ENCODE data around the gene GSC2. TPM values are rescaled to one million over a fixed set of nuclear protein-coding genes. Genes with fewer than 3 reads are reported as not detected.

Gene GSC2
- total RNA-seq, 1 donor from 2014 or later, result not detected

DNA sequence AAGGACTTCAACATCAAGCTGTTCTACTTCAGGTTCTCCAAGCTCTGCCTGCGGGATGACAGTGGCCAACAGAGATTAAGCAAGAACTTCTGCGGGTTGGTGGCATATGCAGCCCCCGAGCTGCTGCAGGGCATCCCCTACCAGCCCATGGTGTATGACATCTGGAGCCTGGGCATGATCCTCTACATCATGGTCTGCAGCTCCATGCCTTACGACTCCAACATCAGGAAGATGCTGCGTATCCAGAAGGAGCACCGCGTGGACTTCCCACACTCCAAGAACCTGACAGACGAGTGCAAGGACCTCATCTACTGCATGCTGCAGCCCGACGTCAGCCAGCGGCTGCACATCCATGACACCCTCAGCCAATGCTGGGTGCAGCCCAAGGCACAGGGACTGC lies 25.1 kb downstream of the GSC2 start:
- Mint-ChIP-seq H3K4me1 (ENCODE audit: unreplicated experiment) (peaks cover 19% of the 10 kb centered on the region), H3K27me3 (no peaks in the 10 kb centered on the region), H3K27ac (no peak overlapping the region), H3K36me3 (no peaks in the 10 kb centered on the region), H3K4me3 (no peak overlapping the region), H3K9me3 (no peaks in the 10 kb centered on the region)
- TF ChIP-seq, protein P1, sequence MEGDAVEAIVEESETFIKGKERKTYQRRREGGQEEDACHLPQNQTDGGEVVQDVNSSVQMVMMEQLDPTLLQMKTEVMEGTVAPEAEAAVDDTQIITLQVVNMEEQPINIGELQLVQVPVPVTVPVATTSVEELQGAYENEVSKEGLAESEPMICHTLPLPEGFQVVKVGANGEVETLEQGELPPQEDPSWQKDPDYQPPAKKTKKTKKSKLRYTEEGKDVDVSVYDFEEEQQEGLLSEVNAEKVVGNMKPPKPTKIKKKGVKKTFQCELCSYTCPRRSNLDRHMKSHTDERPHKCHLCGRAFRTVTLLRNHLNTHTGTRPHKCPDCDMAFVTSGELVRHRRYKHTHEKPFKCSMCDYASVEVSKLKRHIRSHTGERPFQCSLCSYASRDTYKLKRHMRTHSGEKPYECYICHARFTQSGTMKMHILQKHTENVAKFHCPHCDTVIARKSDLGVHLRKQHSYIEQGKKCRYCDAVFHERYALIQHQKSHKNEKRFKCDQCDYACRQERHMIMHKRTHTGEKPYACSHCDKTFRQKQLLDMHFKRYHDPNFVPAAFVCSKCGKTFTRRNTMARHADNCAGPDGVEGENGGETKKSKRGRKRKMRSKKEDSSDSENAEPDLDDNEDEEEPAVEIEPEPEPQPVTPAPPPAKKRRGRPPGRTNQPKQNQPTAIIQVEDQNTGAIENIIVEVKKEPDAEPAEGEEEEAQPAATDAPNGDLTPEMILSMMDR (conservative IDR thresholded peaks at IDR 0.05), result no peak
- DNase-seq (ENCODE audit: extremely low spot score, unreplicated experiment), result no peak

DNA sequence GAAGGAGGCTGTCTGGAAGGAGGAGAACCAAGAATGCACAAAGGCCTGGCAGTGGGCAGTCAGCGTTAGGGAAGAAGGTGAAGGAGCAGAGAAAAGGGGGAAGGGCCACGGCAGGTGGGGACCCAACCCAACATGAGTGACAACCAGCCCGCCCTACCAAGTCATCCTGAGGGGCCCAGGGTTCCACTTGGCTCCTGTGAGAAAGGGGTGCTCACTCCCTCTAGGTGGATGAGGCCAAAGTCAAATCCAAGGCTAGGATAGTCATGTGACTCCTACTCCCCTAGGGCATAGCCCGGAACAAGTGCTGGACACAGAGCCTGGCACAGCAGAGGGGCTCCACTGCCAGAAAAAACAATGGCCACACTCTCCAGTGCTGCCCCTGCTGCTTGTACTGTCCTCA lies 25.7 kb downstream of the GSC2 start:
- Mint-ChIP-seq H3K27me3 (no peaks in the 10 kb centered on the region), H3K4me1 (ENCODE audit: unreplicated experiment) (peaks cover 23% of the 10 kb centered on the region), H3K27ac (peak overlapping the region; percentile 84), H3K9me3 (no peaks in the 10 kb centered on the region), H3K4me3 (no peak overlapping the region), H3K36me3 (no peaks in the 10 kb centered on the region)
- DNase-seq (ENCODE audit: extremely low spot score, unreplicated experiment), result no peak
- TF ChIP-seq, protein P1 (conservative IDR thresholded peaks at IDR 0.05), result no peak

DNA sequence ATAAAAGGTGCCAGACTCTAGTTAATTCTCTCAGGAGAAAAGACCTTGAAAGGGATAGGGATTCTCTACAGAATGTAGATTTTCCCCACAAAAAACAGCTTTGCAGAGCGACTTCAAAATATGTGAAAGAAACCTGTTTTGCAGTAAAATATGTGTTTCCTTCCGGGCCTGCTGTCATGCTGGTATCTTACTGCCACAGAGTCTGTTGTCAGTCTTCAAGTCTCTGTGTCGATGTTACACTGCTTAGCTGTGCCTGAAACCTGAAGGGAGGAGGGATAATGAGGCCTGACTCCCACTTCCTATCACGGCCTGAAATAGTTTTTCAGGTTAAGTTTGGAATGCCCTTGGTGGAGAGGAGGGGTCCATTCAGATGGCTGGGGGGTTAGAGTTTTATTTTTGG lies 26.2 kb downstream of the GSC2 start:
- TF ChIP-seq, protein P1 (conservative IDR thresholded peaks at IDR 0.05), result no peak
- Mint-ChIP-seq H3K4me3 (no peak overlapping the region), H3K4me1 (ENCODE audit: unreplicated experiment) (peaks cover 23% of the 10 kb centered on the region), H3K27ac (peak overlapping the region; percentile 84), H3K9me3 (no peaks in the 10 kb centered on the region), H3K36me3 (no peaks in the 10 kb centered on the region), H3K27me3 (no peaks in the 10 kb centered on the region)
- no peak for DNase-seq (ENCODE audit: extremely low spot score, unreplicated experiment)

DNA sequence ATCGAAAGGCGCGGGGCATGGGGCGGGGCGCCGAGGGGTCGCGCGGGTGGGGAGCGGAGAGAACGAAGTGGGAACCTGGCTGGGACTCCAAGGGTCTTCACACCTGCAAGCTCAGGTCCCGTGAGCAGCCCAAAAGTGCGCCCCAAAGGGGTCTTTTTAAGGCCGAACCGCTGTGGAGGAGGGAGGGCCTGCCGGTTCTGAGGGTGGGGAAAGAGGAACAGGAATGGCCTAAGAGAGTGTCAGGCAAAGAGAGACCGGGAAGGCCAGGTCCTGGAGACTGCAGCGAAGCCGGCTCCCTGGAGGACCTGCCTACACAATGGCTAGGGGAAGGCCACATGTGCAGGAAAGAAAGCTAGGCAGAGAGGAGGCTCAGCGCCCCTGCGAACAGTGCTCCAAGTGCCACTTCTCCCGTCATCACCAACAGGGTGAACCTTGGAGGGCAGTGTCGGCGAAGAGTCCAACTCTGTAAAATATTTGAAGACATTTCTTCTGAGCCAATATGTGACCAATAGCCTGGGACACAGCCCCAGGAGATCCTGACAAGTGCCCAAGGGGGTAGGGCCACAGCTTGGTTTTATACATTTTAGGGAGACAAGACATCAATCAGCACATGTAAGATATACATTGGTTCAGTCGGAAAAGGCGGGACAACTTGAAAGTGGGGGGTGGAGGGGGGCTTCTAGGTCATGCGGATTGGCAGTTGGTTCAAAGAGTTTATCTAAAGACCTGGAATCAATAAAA lies 27.2 kb downstream of the GSC2 start:
- Mint-ChIP-seq H3K4me3 (peak overlapping the region; percentile 91), H3K36me3 (no peaks in the 10 kb centered on the region), H3K9me3 (no peaks in the 10 kb centered on the region), H3K4me1 (ENCODE audit: unreplicated experiment) (peaks cover 23% of the 10 kb centered on the region), H3K27ac (peak overlapping the region; percentile 73), H3K27me3 (no peaks in the 10 kb centered on the region)
- TF ChIP-seq, protein P1 (conservative IDR thresholded peaks at IDR 0.05), result no peak
- no peak for DNase-seq (ENCODE audit: extremely low spot score, unreplicated experiment)

DNA sequence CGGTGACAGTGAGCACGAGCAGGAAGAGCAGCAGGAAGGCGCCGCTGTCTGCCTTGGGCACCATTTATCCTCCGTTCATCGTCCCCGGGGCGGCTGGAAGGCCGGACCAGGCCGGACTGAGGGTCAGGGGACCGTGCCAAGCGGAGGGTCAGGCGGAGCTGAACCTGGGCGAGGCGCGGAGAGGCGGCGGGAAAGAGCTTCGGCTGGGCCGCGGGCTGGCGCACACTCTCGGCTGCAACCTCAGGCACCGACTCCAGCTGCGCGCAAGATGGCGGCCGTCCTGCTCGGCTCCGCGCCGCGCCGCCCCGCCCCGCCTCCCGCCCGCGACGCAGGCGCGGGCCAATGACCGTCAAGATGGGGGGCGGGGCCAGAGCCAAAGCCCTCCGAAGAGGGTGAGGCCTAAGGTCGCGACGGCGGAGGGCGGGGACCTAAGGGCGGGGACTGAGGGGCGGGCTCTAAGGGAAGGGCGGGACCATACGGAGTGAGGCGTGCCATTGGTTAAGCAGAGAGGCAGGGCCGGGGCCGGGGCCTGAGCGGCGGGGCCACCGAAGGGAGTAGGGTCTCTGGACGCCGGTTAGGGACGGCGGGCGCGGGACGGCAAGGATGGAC lies 27.8 kb downstream of the GSC2 start, which contains the start of gene DGCR2:
Gene DGCR2, minus strand, starts transcription at position 270 of the 609 bp plus-strand sequence. Its CDS starts 206 bp downstream, at position 64.
- Mint-ChIP-seq H3K4me1 (ENCODE audit: unreplicated experiment) (peaks cover 27% of the 10 kb centered on the region), H3K4me3 (peak within 1 kb of the TSS; percentile 94), H3K27me3 (no peaks in the 10 kb centered on the region), H3K27ac (peak within 1 kb of the TSS; percentile 94), H3K9me3 (no peaks in the 10 kb centered on the region), H3K36me3 (no peaks in the 10 kb centered on the region)
- TF ChIP-seq, protein P1 (conservative IDR thresholded peaks at IDR 0.05), result no peak
- peak; percentile 96 for DNase-seq (ENCODE audit: extremely low spot score, unreplicated experiment)
